Measurements from ENCODE around the gene RAB14.

DNA sequence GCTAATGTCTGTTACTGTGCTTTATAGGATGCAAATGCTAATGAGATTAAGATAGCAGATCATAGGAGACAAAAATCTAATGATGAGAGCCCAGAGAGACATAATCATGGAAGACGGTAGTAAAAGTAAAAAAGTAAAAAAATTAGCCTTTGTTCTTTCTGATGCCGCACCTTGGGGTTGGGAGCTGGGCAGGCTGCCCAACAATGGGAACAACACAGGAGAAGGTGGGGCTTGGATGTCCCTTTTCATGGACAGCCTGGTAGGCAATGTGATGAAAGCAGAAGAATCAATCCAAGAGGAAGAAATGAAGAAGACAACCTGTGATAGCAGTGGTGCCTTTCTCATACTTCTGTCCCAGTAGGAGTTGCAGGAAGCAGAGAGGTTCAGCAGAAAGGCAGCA is 57.2 kb downstream of the RAB14 start:
- TF ChIP-seq EZH2 (IDR thresholded peaks at IDR 0.05): no peak
- TF ChIP-seq FOXP2 (optimal IDR thresholded peaks at IDR 0.05; ENCODE audit: control extremely low read depth, extremely low read length, insufficient read depth): no peak
- TF ChIP-seq POLR2AphosphoS5 (IDR thresholded peaks at IDR 0.05; ENCODE audit: borderline replicate concordance, low read depth, low read length): no peak
